Loucy (cell line): Measurements from ENCODE around the gene SLC38A9.

Source experiments
- H2AFZ ChIP-seq: fragments of 200-600 bp; sonication (generic); 2 replicates; pipeline ENCODE4 v1.6.0; 2016; ENCODE audit warnings: antibody characterized with exemption, mild to moderate bottlenecking, low read length, moderate library complexity
- H3F3A ChIP-seq: fragments of 200-600 bp; 2 replicates; pipeline ENCODE4 v1.6.0; 2016; ENCODE audit warnings: antibody characterized with exemption, low read depth, mild to moderate bottlenecking
- H3K27me3 ChIP-seq: fragments of 200-600 bp; sonication (generic); 2 replicates; pipeline ENCODE4 v1.6.1; 2014; ENCODE audit warnings: low read length, mild to moderate bottlenecking; ENCODE audit not compliant: insufficient read depth, poor library complexity, severe bottlenecking
- H3K36me3 ChIP-seq: fragments of 200-600 bp; sonication (generic); 2 replicates; pipeline ENCODE4 v1.6.1; 2016; ENCODE audit warnings: low read length; ENCODE audit not compliant: insufficient read depth
- H3K4me1 ChIP-seq: fragments of 200-600 bp; sonication (generic); 2 replicates; pipeline ENCODE4 v1.5.1; 2014; ENCODE audit warnings: low read length, mild to moderate bottlenecking; ENCODE audit not compliant: insufficient read depth, poor library complexity, severe bottlenecking
- H3K4me2 ChIP-seq: fragments of 200-600 bp; sonication (generic); 2 replicates; pipeline ENCODE4 v1.6.0; 2014; ENCODE audit warnings: antibody characterized with exemption, low read length, low read depth, mild to moderate bottlenecking; ENCODE audit not compliant: poor library complexity, severe bottlenecking
- H3K4me3 ChIP-seq: fragments of 200-600 bp; sonication (generic); 2 replicates; pipeline ENCODE4 v1.5.1; 2014; ENCODE audit warnings: low read length, mild to moderate bottlenecking, mixed read lengths; ENCODE audit not compliant: poor library complexity, severe bottlenecking
- H3K79me2 ChIP-seq: fragments of 200-600 bp; sonication (generic); 2 replicates; pipeline ENCODE4 v1.6.1; 2014; ENCODE audit warnings: low read length; ENCODE audit not compliant: insufficient read depth
- H3K9ac ChIP-seq: fragments of 200-600 bp; sonication (generic); 2 replicates; pipeline ENCODE4 v1.6.0; 2014; ENCODE audit warnings: mild to moderate bottlenecking, low read depth, low read length, moderate library complexity; ENCODE audit not compliant: poor library complexity, severe bottlenecking
- H3K9me2 ChIP-seq: fragments of 200-600 bp; sonication (generic); replicated peaks from 2 replicates; pipeline ENCODE4 v1.6.1; 2016; ENCODE audit warnings: low read depth, low read length, mixed read lengths
- H3K9me3 ChIP-seq: fragments of 200-600 bp; sonication (generic); 2 replicates; pipeline ENCODE4 v1.6.1; 2014; ENCODE audit warnings: mild to moderate bottlenecking, antibody characterized with exemption, low read length, low read depth; ENCODE audit not compliant: insufficient read depth
- H4K20me1 ChIP-seq: fragments of 200-600 bp; sonication (generic); 2 replicates; pipeline ENCODE4 v1.6.0; 2014; ENCODE audit warnings: antibody characterized with exemption, low read length, mild to moderate bottlenecking; ENCODE audit not compliant: insufficient read depth, poor library complexity, severe bottlenecking
- EZH2phosphoT487 ChIP-seq: fragments of 200-600 bp; IDR thresholded peaks from 2 replicates; pipeline ENCODE4 v1.6.1; 2018; ENCODE audit warnings: antibody characterized with exemption, mild to moderate bottlenecking, moderate library complexity, borderline replicate concordance
- TF ChIP-seq, protein P1 (sequence below): fragments of 200-600 bp; sonication (generic); conservative IDR thresholded peaks from 2 replicates; pipeline ENCODE4 v1.5.1; 2014; ENCODE audit warnings: mild to moderate bottlenecking, antibody characterized with exemption, low read length

Gene SLC38A9

DNA sequence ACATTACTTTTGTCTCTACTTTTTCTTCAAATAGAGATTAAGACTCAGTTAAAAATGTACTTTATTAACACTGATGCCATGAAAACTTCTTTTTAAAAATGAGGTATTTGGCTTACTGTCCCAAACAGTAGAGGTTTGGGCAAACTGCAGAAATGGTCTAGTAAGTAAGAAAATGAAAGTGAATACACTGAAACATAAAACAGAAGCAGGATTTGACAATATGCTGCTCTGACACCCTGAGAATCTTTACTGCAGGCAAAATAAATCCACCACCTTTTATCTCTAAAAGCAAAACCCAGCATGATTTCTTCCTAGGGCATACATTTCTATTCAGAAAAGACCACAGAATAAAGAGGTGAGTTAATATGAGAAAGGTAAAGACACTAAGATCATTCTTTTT lies 86.2 kb downstream of the SLC38A9 start:
- H4K20me1 ChIP-seq, result no peaks in the 10 kb centered on the region
- no peaks in the 10 kb centered on the region for H3K4me1 ChIP-seq
- no peaks in the 10 kb centered on the region for H3F3A ChIP-seq
- no peaks in the 10 kb centered on the region for H3K9me3 ChIP-seq
- no peak overlapping the region for H3K4me2 ChIP-seq
- H3K27me3 ChIP-seq, result no peaks in the 10 kb centered on the region
- TF ChIP-seq, protein P1, sequence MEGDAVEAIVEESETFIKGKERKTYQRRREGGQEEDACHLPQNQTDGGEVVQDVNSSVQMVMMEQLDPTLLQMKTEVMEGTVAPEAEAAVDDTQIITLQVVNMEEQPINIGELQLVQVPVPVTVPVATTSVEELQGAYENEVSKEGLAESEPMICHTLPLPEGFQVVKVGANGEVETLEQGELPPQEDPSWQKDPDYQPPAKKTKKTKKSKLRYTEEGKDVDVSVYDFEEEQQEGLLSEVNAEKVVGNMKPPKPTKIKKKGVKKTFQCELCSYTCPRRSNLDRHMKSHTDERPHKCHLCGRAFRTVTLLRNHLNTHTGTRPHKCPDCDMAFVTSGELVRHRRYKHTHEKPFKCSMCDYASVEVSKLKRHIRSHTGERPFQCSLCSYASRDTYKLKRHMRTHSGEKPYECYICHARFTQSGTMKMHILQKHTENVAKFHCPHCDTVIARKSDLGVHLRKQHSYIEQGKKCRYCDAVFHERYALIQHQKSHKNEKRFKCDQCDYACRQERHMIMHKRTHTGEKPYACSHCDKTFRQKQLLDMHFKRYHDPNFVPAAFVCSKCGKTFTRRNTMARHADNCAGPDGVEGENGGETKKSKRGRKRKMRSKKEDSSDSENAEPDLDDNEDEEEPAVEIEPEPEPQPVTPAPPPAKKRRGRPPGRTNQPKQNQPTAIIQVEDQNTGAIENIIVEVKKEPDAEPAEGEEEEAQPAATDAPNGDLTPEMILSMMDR, result no peak
- no peak for TF ChIP-seq EZH2phosphoT487
- H3K79me2 ChIP-seq, result no peaks in the 10 kb centered on the region
- H3K9me2 ChIP-seq, result no peaks in the 10 kb centered on the region
- H3K36me3 ChIP-seq, result no peaks in the 10 kb centered on the region
- H3K9ac ChIP-seq, result no peak overlapping the region
- no peak overlapping the region for H2AFZ ChIP-seq
- no peak overlapping the region for H3K4me3 ChIP-seq

DNA sequence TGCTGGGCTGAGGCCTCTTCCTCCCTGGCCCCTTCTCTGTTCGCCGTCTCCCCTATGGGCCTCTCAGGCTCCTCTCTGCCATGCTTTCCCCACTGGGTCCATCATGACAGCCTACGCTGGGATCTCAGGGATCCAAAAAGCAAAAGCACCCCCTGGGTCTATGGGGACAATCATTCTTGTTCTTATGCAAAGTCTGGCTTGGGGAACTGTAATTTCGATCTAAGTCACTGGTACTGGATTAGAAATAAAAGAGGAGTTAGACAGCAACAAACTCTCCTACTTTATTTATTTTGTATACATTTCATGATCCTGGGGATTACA lies 86.6 kb downstream of the SLC38A9 start:
- Histone ChIP-seq H3F3A (no peaks in the 10 kb centered on the region), H3K4me3 (no peak overlapping the region), H2AFZ (no peak overlapping the region), H3K9ac (no peak overlapping the region), H3K4me2 (no peak overlapping the region), H3K9me3 (no peaks in the 10 kb centered on the region), H3K79me2 (no peaks in the 10 kb centered on the region), H3K4me1 (no peaks in the 10 kb centered on the region), H4K20me1 (no peaks in the 10 kb centered on the region), H3K9me2 (no peaks in the 10 kb centered on the region), H3K36me3 (no peaks in the 10 kb centered on the region), H3K27me3 (no peaks in the 10 kb centered on the region)
- TF ChIP-seq EZH2phosphoT487, result no peak
- TF ChIP-seq, protein P1, result no peak

DNA sequence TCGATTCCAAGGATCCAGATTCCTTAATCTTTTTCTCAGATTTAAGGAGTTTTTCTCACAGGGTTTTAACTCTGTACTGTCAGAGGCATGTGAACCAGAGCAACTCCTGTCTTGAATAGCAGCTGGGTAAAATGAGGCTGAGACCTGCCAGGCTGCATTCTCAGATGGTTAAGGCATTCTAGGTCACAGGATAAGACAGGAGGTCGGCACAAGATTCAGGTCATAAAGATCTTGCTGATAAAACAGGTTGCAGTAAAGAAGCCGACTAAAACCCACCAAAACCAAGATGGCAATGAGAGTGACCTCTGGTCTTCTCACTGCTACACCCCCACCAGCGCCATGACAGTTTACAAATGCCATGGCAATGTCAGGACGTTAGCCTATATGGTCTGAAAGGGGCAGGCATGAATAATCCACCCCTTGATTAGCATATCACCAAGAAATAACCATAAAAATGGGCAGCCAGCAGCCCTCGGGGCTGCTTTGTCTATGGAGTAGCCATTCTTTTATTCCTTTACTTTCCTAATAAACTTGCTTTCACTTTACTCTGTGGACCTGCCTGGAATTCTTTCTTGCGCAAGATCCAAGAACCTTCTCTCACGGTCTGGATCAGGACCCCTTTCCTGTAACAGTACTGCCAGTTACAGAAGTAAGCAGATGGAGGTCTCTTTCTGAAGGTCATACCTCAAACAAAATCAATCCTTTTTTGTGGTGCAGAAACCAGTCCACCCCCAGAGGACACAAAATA lies 87.1 kb downstream of the SLC38A9 start:
- Histone ChIP-seq H3K79me2 (no peaks in the 10 kb centered on the region), H3K9ac (no peak overlapping the region), H4K20me1 (no peaks in the 10 kb centered on the region), H3K9me2 (no peaks in the 10 kb centered on the region), H3K4me1 (no peaks in the 10 kb centered on the region), H3K36me3 (no peaks in the 10 kb centered on the region), H3K27me3 (no peaks in the 10 kb centered on the region), H3K4me2 (no peak overlapping the region), H2AFZ (no peak overlapping the region), H3K4me3 (no peak overlapping the region), H3F3A (no peaks in the 10 kb centered on the region), H3K9me3 (no peaks in the 10 kb centered on the region)
- no peak for TF ChIP-seq EZH2phosphoT487
- TF ChIP-seq, protein P1, result no peak
